NCI-H1105 (cell line): Measurements from ENCODE around the gene COL19A1.
A peak's percentile ranks its signal among the peaks of the same experiment; 100 is the strongest.
"Not testable (repeated sequence)": the region's sequence is repeated elsewhere in the genome, so short reads cannot be mapped to it uniquely, and the experiment has no call there.

Experiments used
- DNase-seq: peaks from one replicate; lab custom pipeline; 2025; lab: John Stamatoyannopoulos, UW

The COL19A1 gene

DNA sequence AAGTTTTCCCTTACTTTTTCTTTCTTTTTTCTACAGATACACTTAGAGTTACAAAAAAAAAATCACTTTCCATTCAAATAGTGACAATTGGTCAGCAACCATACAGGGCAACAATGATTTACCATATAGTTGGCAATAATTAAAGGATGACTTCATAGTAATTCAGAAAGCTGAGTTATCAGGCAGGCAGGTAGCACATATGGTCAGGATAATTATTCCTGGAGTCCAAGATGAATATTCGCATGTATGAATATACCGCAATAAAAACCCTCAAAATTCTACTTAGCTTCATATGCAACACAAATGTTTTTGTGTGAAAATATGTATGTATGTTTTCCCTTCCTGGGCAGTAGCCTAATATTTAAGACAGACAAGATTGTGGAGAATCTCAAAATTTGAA lies 34.5 kb downstream of the COL19A1 start:
- DNase-seq: no peak

GRCh38 chr6:69901361-69901760 lies 35.0 kb downstream of the COL19A1 start:
- DNase-seq: no peak

- no peak for DNase-seq
Measured at GRCh38 chr6:69907981-69908498, 41.7 kb downstream of the COL19A1 start.

DNA sequence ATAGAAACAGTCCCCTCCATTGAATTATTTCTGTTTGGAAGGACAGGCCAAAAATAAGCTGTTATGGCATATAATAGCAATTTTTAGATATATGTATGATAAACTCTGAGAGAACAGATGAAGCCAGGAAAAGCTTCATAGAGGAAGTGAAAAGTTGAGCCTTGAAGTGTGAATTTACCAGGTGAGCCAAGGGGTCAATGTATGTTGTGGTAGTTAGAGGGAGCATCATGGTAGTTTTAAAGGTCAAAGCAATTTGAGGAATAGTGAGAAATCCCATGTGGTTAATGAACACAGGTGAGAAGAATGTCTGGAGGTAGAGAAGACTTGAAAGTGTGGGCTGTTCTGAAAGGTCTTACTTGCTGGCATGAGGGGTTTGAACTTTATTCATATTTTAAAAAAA lies 47.0 kb downstream of the COL19A1 start:
- no peak for DNase-seq

DNA sequence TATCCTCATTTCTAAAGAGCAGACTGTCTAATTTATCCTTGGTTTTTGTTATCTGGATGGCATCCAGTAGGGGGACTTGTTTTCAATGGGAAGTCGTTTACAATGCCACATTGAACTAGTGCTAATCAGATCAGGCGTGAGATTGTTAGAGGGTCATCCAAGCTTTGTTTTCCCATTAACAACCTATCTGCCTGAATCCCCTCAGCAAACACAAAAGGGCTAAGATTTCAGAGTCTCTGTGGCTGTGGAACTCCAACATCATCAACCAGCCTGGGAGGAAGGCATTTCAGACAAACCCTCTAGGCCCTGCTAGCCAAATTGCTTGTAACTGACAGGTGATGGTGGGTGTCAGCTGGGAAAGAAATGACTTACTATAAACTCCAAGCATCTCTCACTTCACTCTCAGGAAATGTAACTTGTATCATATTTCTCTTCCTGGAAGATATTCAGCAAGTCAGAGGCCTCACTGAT lies 47.7 kb downstream of the COL19A1 start:
- DNase-seq: peak; percentile 9

- peak; percentile 21 for DNase-seq
Measured at GRCh38 chr6:69915346-69915745, 49.0 kb downstream of the COL19A1 start.

DNA sequence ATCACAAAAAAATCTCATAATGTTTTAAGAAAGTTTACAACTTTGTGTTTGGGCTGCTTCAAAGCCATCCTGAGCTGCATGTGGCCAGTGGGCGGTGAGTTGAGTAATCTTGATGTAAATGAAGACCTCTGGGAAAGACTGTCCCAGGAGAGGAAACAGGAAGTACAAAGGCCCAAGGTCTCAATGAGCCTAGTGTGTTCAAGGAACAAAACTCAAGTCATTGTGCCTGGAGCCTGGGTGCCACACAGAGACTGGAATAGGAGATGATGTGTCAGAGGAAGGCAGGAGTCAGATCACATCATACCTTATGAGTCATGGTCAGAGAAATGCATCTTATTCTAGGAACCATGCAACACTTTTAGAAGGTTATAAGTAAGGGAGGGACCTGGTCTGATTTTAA lies 51.5 kb downstream of the COL19A1 start:
- DNase-seq: no peak

- no peak for DNase-seq
Measured at GRCh38 chr6:69918813-69919475, 52.6 kb downstream of the COL19A1 start.

GRCh38 chr6:69921066-69921465 lies 54.7 kb downstream of the COL19A1 start:
- DNase-seq: not testable (repeated sequence)

DNA sequence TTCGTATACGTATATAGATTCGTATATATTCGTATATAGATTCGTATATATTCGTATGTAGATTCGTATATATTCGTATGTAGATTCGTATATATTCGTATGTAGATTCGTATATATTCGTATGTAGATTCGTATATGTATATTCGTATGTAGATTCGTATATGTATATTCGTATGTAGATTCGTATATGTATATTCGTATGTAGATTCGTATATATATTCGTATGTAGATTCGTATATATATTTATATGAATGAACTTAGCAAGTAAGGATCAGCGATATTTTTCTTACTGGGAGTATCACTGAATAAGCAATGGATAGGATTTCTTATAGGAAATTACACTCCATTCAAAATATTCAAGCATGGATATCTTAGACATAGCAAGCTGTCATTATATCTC lies 55.3 kb downstream of the COL19A1 start:
- DNase-seq: not testable (repeated sequence)

DNA sequence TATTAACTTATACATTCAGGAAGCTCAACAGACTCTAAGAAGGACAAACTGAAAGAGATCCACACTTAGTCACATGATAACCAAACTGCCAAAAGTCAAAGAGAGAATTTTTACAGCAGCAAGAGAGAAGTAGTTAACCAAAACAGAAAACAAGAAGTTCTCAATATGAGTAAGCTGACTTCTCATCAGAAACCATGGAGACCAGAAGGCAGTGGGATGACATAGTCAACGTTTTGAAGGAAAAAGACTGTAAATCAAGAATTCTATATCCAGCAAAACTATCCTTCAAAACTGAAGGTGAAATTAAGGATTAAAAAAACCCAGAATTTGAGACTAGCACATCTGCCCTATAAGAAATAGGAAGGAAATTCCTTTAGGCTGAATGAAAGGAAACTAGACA lies 60.4 kb downstream of the COL19A1 start:
- no peak for DNase-seq

DNA sequence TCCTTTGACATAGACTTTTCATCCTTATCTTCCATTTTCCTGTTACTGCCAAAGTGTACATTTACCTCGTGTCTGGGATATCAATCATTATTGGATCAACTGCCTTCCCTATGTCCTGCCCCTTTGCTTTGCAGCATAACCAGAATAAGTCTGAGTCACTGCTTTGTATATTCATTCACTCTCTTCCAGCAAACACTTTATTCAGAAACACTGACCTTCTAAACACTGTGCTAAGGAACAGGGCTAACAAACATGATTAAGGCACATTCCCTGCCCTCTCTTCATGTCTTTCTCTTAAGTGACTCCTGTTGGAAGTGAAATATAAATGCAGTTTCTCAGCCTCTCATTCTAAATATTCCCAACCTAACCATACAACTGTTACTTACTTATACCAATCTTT lies 66.9 kb downstream of the COL19A1 start:
- no peak for DNase-seq

DNA sequence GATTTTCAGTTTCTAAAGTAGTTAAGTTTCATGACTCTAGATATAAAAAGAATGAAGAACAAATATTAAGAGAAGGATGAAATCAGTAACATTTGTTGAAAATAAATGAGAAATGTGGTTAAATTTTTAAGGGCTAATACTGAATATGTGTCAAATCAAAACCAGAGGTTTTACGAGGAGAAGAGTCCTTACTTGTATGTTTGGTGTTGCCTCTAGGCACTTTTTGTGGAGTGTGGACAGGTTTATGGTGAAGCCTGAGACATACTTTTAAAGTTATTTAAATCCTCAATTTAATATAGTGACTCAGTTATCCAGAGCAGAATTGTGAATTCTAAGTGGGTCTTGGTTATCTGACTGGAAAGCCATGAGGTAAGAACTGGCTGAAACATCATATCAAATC lies 68.7 kb downstream of the COL19A1 start:
- DNase-seq: no peak

DNA sequence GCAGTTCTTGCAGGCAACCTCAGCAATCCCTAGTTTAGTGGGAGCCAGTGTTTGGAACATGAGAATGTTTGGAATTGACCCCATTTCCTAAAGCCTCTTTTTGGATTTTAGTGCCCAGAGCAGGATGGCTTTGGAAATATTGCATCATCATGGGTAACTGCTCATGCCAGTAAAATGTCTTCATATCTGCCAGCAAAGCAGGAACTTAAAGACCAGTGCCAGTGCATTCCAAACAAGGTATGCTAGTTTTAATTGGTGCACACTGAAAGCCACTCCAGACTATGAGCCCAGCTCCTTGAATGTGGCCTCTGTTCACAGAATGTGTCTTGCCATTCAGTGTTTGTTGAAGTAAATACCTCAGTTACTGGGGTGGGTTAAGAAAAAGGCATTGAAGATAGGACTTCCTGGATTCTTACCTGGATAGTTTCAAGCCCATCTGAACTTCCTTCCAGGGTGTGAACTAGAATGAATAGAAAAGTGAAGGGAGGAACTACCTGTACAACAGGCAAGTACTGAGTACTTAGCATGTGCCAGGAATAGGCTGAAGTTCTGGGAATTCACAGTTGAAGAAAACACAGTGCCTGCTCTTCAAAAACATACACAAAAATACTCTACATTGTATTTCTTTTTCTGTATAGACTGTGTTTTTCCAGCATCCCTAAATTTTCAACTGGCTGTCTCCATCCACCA lies 70.5 kb downstream of the COL19A1 start:
- DNase-seq: no peak

DNA sequence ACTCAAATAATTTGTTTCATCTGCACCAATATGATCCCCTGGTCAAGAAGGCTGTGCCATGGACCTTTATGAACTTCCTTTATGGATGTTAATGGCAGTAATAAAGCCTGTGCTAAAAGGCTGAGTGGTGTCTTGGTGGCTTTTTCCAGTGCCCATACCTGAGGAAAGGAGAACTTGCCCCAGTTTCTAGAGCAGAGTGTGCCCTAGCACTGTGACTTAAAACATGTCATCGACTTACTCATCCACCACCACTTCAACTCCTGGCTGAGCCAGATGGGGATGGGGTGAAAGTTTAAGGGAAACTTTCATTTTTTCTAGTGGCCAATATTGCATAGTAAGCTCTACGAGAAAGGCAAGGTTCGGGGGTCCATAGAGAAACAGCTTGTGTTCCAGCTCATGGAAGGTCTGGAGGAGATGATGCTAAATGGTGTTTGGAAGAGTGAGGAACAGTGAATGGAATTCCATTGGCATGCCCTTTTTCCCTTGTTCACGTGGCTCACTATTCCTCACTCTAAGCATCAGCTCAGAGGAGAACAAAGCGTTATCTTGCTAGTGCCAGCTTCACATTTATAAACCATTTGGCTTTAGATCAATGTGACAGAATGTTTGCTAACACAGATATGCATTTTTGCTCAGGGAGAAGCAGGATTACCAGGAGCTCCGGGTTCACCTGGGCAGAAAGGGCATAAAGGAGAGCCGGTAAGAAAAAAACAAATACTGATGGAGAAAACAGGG lies 71.2 kb downstream of the COL19A1 start:
- DNase-seq: no peak

DNA sequence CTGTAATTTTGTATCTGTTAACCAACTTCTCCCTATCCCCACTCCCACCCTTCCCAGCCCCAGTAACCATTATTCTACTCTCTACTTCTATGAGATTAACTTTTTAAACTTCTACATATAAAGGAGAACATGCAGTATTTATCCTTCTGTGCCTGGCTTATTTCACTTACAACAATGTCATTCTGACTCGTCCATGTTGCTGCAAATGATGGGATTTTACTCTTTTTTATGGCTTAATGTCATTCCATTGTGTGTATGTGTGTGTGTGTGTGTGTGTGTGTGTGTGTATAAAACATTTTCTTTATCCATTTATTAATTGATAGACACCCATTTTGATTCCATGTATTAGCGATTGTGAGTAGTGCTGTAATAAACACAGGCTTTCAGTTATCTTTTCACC lies 76.1 kb downstream of the COL19A1 start:
- no peak for DNase-seq

DNA sequence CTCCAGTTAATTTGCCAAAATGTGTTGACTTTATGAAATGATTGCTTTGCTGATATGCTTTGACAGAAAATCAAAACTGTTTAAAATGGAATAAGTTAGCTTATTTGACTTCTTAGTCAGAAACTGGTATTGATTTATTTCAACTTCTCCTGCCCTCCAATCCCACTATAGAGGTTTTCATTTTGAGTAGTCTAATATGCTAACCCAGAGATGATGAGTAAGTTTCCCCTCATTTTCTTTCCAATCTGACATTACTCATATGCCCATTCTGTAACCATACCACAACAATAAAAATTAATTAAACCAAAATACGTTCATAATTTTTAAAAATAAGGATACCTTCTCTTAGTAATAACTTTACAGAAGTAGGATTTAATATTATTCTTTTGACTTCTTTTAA lies 78.8 kb downstream of the COL19A1 start:
- no peak for DNase-seq

GRCh38 chr6:69948479-69949114 lies 82.2 kb downstream of the COL19A1 start:
- no peak for DNase-seq

DNA sequence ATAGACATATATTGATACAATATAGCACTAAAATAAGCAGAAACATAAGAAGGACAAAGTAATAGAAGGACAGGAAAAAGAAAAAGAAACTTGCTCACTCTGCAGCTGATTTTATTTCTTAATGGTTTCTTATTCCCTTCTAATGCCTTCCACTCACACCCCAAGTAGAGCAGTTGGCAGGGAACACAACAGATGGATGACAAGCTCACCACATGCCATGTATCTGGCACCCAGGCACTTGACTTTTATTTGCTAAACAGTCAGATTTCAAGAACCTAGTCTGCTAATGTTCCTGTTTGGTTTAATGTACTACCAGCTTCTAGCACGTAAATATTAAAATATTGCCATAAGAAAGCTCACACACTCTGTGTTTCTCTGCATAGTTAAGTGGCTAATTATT lies 87.1 kb downstream of the COL19A1 start:
- DNase-seq: peak; percentile 70

- DNase-seq: no peak
Measured at GRCh38 chr6:69954733-69955132, 88.4 kb downstream of the COL19A1 start.

DNA sequence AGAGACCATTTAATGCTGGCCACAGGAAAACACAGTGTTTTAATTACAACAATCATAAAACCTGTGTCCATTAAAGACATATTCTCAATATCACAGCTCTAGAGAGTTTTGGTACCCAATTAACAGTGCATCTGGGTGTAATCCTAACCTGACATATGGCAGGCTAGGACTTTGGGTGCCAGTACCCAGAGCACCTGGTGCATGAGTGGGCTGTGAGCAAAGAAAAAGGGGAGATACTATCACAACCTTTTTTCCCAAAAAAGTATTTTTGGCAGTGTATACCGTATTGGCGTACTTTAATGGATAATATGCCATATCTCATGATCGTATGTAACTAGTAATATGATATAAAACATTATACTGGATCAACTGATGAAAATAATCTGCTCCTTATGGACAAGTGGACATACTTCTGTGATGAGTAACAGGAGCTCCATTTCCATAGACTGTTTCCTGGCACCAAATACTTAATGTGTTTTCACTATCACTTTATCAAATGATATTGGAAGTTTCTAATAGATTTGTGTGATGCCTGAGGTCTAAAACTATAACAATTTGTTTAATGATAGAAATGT lies 91.7 kb downstream of the COL19A1 start:
- no peak for DNase-seq

- no peak for DNase-seq
Measured at GRCh38 chr6:69958978-69959377, 92.6 kb downstream of the COL19A1 start.
